Ovary (tissue), 9 donors: ENCODE measurements around the gene SLMAP. TPM values are rescaled to one million over a fixed set of nuclear protein-coding genes. Genes with fewer than 3 reads are reported as not detected.

Experiments
- DNase-seq, 5 donors: peaks; one replicate each; pipeline ENCODE4 v3.0.0-alpha.2; 2019 to 2020
- H3K27ac ChIP-seq, 2 donors: fragments of 200-600 bp; one replicate each; pipeline versions ENCODE4 v1.5.1 to v1.8.0; 2019 to 2022
- H3K27me3 ChIP-seq: fragments of 200-600 bp; one replicate; pipeline ENCODE4 v1.8.0; 2022
- H3K36me3 ChIP-seq: fragments of 200-600 bp; sonication (generic); one replicate; pipeline ENCODE4 v1.5.1; 2019
- H3K4me1 ChIP-seq: one replicate; pipeline ENCODE4 v1.8.1; 2013; ENCODE audit warnings: mild to moderate bottlenecking, moderate library complexity; ENCODE audit not compliant: insufficient read depth
- H3K4me3 ChIP-seq: fragments of 200-600 bp; sonication (generic); one replicate; pipeline ENCODE4 v1.5.1; 2017
- H3K9me3 ChIP-seq, 2 donors: fragments of 200-600 bp in 1 of 2; sonication (generic) in 1 of 2; one replicate each; pipeline versions ENCODE4 v1.5.1 to v1.8.1; 2013 to 2019; ENCODE audit warnings: mild to moderate bottlenecking in 1 of 2, moderate library complexity in 1 of 2
- EP300 ChIP-seq: sonication (generic); formaldehyde crosslinking; IDR thresholded peaks from one replicate; pipeline ENCODE4 v1.6.1; 2017; ENCODE audit warnings: antibody characterized with exemption
- POLR2A ChIP-seq: fragments of 450-650 bp; IDR thresholded peaks from one replicate; pipeline ENCODE4 v1.6.1; 2017; ENCODE audit warnings: antibody characterized with exemption, mild to moderate bottlenecking, moderate library complexity
- WGBS, 3 donors: extraction: QIAGEN DNeasy Blood & Tissue Kit in 1 of 3; methylation state at CpG; one replicate each; pipeline versions ENCODE4 v1.1.5 to v1.1.7; 2013 to 2017; 5-methylcytosine and 5-hydroxymethylcytosine counted together
- intact Hi-C, 4 donors: fragments of 100-400 bp; cut with DNase I; formaldehyde crosslinking; loops; one replicate each; pipeline versions ENCODE4 v1.11.0 to v1.15.1; 2022 to 2023
- polyA plus RNA-seq, 2 donors: library from polyadenylated mRNA; stranded (reverse); fragments of 200-250 nt in 1 of 2; fragments of 350-450 nt in 1 of 2; fragmentation: Illumina TruSeq in 1 of 2; extraction: RNeasy Lipid Tissue Mini Kit (QIAGEN cat#74804) in 1 of 2; gene quantifications; one replicate each; pipeline ENCODE4 v1.2.3, GENCODE V29; 2013 to 2014
- total RNA-seq, 7 donors: library from RNA; depleted of rRNA in 2 of 7; stranded (reverse); fragments of >200 nt in 2 of 7; fragmentation: NEBNext Ultra II Directional in 3 of 7; extraction: Animal tissue kit (Norgen Biotek cat#: 25700) in 3 of 7; gene quantifications; one replicate each; pipeline versions ENCODE4 v1.1.0 to v1.2.4, GENCODE V29; 2016 to 2023
- TF ChIP-seq, protein P1 (sequence below), 3 donors: fragments of 450-650 bp in 2 of 3; fragments of 200-600 bp in 1 of 3; IDR thresholded peaks; one replicate each; pipeline versions ENCODE4 v1.5.1 to v1.8.0; 2016 to 2022; ENCODE audit warnings: antibody characterized with exemption in 3 of 3, mild to moderate bottlenecking in 1 of 3
- donor health status: DM: no; HTN: no; CAD: no; lungs with moderate emphysema.
- donor health status: DM: no; HTN: no; CAD: no.
- donor health status: Bipolar disorder and iron deficiency.
- donor health status: DM: yes; HTN: yes; CAD: no.
- donor health status: DM: no; HTN: no; CAD: no.
- donor health status: DM: yes; HTN: yes; CAD: no.

Gene SLMAP
- total and polyA plus RNA-seq, 9 donors, result 26.3 to 113 (median 73.8) TPM

DNA sequence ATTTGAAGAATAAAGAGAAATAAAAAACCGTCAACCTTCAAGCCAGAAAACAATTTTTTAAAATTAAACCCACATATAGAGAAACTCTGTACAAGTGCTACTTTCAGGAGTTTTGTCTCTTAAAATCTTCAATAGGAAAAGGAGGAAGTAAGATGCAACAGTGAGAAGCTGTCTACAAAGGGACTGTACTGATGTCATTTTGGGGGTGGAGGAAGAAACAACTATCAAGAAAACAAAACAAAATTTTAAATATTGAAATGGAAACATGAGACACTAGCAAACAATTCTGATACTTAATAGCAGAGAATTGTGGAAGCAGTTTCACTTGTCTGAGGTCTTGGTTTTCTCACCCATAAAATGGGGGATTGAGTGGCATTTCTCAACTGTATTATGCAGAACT, 84.4 kb downstream of the SLMAP start:
- Histone ChIP-seq H3K36me3 (no peaks in the 10 kb centered on the region), H3K27ac (no peak overlapping the region), H3K9me3 (no peaks in the 10 kb centered on the region), H3K27me3 (no peaks in the 10 kb centered on the region), H3K4me1 (peaks cover 7% of the 10 kb centered on the region), H3K4me3 (no peak overlapping the region)
- no peak for DNase-seq
- 86 to 97% (median 91%) methylated on average over 1 of the region's 1 CpG for WGBS, 3 donors
- TF ChIP-seq, protein P1, sequence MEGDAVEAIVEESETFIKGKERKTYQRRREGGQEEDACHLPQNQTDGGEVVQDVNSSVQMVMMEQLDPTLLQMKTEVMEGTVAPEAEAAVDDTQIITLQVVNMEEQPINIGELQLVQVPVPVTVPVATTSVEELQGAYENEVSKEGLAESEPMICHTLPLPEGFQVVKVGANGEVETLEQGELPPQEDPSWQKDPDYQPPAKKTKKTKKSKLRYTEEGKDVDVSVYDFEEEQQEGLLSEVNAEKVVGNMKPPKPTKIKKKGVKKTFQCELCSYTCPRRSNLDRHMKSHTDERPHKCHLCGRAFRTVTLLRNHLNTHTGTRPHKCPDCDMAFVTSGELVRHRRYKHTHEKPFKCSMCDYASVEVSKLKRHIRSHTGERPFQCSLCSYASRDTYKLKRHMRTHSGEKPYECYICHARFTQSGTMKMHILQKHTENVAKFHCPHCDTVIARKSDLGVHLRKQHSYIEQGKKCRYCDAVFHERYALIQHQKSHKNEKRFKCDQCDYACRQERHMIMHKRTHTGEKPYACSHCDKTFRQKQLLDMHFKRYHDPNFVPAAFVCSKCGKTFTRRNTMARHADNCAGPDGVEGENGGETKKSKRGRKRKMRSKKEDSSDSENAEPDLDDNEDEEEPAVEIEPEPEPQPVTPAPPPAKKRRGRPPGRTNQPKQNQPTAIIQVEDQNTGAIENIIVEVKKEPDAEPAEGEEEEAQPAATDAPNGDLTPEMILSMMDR (IDR thresholded peaks at IDR 0.05), result no peak
- TF ChIP-seq EP300, result no peak
- no peak for TF ChIP-seq POLR2A
- intact Hi-C loops, result no loop called here

DNA sequence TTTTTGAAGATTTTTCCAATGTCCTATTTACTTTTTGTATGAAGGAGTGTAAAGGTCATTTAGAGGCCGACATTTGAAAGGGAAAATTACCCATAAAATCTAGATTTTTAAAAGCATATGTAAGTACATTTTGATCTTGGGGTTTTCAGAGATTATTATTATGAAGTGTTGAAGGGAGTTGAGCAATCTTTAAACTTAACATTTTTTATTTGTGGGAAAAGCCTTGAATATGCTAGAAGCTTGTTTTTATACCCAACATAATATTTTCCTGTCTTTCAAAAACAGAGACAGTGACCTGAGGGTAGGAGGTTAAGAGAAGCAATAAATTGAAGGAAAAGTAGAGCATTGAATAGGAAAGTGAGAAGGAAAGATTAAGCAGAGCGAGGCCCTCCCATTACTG, 85.7 kb downstream of the SLMAP start:
- H3K4me1 ChIP-seq, result peaks cover 7% of the 10 kb centered on the region
- H3K27ac ChIP-seq, result no peak overlapping the region
- 15 to 27% (median 26%) methylated on average over 2 of the region's 2 CpGs for WGBS, 3 donors
- no peak for DNase-seq
- intact Hi-C loops, result no loop called here
- no peak overlapping the region for H3K4me3 ChIP-seq
- TF ChIP-seq EP300 (no peak), POLR2A (no peak)
- TF ChIP-seq, protein P1 (IDR thresholded peaks at IDR 0.05), result no peak
- no peaks in the 10 kb centered on the region for H3K9me3 ChIP-seq
- no peaks in the 10 kb centered on the region for H3K36me3 ChIP-seq
- H3K27me3 ChIP-seq, result no peaks in the 10 kb centered on the region

DNA sequence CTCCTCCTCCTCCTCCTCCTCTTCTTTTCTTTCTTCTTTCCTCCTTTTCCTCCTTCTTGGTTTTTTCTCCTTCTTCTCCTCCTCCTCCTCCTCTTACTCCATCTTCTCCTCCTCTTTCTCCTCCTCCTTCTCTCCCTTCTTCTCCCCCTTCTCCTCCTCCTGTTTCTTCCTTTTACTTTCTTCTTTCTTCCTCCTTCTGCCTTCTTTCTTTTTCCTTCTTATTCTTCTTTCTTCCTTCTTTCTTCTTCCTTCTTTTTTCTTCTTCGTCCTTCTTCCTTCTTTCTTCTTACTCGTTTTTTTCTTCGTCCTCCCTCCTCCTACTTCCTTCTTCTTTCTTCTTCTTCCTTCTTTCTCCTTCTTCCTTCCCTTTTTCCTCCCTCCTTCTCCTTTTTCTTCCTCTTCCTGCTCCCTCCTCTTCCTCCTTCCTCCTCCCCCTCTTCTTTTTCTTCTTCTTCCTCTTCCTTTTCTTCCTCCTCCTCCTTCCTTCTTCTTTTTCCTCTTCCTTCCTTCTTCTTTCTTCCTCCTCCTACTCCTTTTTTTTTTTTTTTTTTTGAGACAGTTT, 92.1 kb downstream of the SLMAP start:
- no peak for TF ChIP-seq EP300
- no peak for TF ChIP-seq POLR2A
- TF ChIP-seq, protein P1 (IDR thresholded peaks at IDR 0.05), result no peak
- no peak overlapping the region for H3K27ac ChIP-seq
- no peak for DNase-seq
- no peaks in the 10 kb centered on the region for H3K36me3 ChIP-seq
- WGBS, 3 donors, result 89 to 92% (median 89%) methylated on average over 3 of the region's 3 CpGs
- no peak overlapping the region for H3K4me3 ChIP-seq
- H3K27me3 ChIP-seq, result no peaks in the 10 kb centered on the region
- intact Hi-C loops, result no loop called here
- peaks cover under 1% of the 10 kb centered on the region for H3K4me1 ChIP-seq
- no peaks in the 10 kb centered on the region for H3K9me3 ChIP-seq

DNA sequence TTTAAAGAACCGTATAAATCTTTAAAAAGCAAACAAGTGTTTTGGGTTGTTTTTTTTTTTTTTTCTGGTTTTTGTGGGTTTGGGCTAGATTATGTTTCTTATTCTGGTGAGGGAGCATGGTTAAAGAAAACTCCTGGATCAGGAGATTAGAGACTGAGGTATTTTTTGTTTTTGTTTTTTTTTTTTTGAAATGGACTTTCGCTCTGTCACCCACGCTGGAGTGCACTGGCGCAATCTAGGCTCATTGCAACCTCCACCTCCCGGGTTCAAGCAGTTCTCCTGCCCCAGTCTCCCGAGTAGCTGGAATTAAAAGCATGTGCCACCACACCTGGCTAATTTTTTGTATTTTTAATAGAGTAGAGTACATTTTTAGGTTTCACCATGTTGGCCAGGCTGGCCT, 95.2 kb downstream of the SLMAP start:
- intact Hi-C loops, result no loop called here
- H3K9me3 ChIP-seq, result no peaks in the 10 kb centered on the region
- no peak overlapping the region for H3K4me3 ChIP-seq
- TF ChIP-seq EP300 (no peak), POLR2A (no peak)
- TF ChIP-seq, protein P1 (IDR thresholded peaks at IDR 0.05), result no peak
- H3K27me3 ChIP-seq, result peaks cover 3% of the 10 kb centered on the region
- DNase-seq, result no peak
- H3K4me1 ChIP-seq, result no peaks in the 10 kb centered on the region
- WGBS, 3 donors, result 89 to 94% (median 93%) methylated on average over 6 of the region's 6 CpGs
- no peaks in the 10 kb centered on the region for H3K36me3 ChIP-seq
- H3K27ac ChIP-seq, result no peak overlapping the region
